ENCODE data around the gene TIAM2. TPM values are rescaled to one million over a fixed set of nuclear protein-coding genes. Genes with fewer than 3 reads are reported as not detected.

TIAM2 gene
- total and polyA plus RNA-seq, 2 experiments from 2014 or later: 5.5 to 16.9 TPM

- Histone ChIP-seq H3K27me3 (no peaks in the 10 kb centered on the region), H3K9me3 (ENCODE audit: low read depth) (no peaks in the 10 kb centered on the region), H3K4me1 (ENCODE audit: insufficient read depth) (no peaks in the 10 kb centered on the region), H3K27ac (no peak overlapping the region), H4K20me1 (ENCODE audit: insufficient read depth, poor library complexity, severe bottlenecking) (no peaks in the 10 kb centered on the region), H3K4me2 (no peak overlapping the region), H3K79me2 (no peaks in the 10 kb centered on the region), H2AFZ (no peak overlapping the region), H3K36me3 (replicated peaks; ENCODE audit: insufficient read depth, low read depth) (no peaks in the 10 kb centered on the region), H3K4me3 (no peak overlapping the region), H3K9me2 (replicated peaks; ENCODE audit: insufficient read depth) (no peaks in the 10 kb centered on the region)
- no peak for TF ChIP-seq EZH2 (IDR thresholded peaks at IDR 0.05; ENCODE audit: borderline replicate concordance)
- no peak for TF ChIP-seq EZH2phosphoT487 (IDR thresholded peaks at IDR 0.05; ENCODE audit: low read depth, severe bottlenecking, unreplicated experiment)
- TF ChIP-seq CTCF (IDR thresholded peaks at IDR 0.05; ENCODE audit: poor library complexity): no peak
- no peak for DNase-seq (ENCODE audit: low spot score)
- WGBS (ENCODE audit: low lambda C conversion rate, missing lambda C conversion rate): 92% methylated on average over 1 of the region's 1 CpG
These were observed 67.8 kb downstream of the TIAM2 start for GRCh38 chr6:155062866-155063341.

GRCh38 chr6:155064303-155064702 is 69.2 kb downstream of the TIAM2 start:
- no peak overlapping the region for H2AFZ ChIP-seq
- no peaks in the 10 kb centered on the region for H3K4me1 ChIP-seq (ENCODE audit: insufficient read depth)
- no peaks in the 10 kb centered on the region for H3K9me2 ChIP-seq (replicated peaks; ENCODE audit: insufficient read depth)
- no peaks in the 10 kb centered on the region for H3K36me3 ChIP-seq (replicated peaks; ENCODE audit: insufficient read depth, low read depth)
- H3K4me3 ChIP-seq: no peak overlapping the region
- no peaks in the 10 kb centered on the region for H3K27me3 ChIP-seq
- WGBS (ENCODE audit: low lambda C conversion rate, missing lambda C conversion rate): 75% methylated on average over 3 of the region's 3 CpGs
- H3K4me2 ChIP-seq: no peak overlapping the region
- H4K20me1 ChIP-seq (ENCODE audit: insufficient read depth, poor library complexity, severe bottlenecking): no peaks in the 10 kb centered on the region
- TF ChIP-seq CTCF (IDR thresholded peaks at IDR 0.05; ENCODE audit: poor library complexity) (no peak), EZH2 (IDR thresholded peaks at IDR 0.05; ENCODE audit: borderline replicate concordance) (no peak)
- no peak overlapping the region for H3K27ac ChIP-seq
- no peaks in the 10 kb centered on the region for H3K9me3 ChIP-seq (ENCODE audit: low read depth)
- no peaks in the 10 kb centered on the region for H3K79me2 ChIP-seq
- no peak for DNase-seq (ENCODE audit: low spot score)

- H3K79me2 ChIP-seq: no peaks in the 10 kb centered on the region
- H3K9me3 ChIP-seq (ENCODE audit: low read depth): no peaks in the 10 kb centered on the region
- no peaks in the 10 kb centered on the region for H3K36me3 ChIP-seq (replicated peaks; ENCODE audit: insufficient read depth, low read depth)
- no peak for DNase-seq (ENCODE audit: low spot score)
- no peak overlapping the region for H3K4me3 ChIP-seq
- H4K20me1 ChIP-seq (ENCODE audit: insufficient read depth, poor library complexity, severe bottlenecking): no peaks in the 10 kb centered on the region
- 82% methylated on average over 6 of the region's 6 CpGs for WGBS (ENCODE audit: low lambda C conversion rate, missing lambda C conversion rate)
- no peak overlapping the region for H2AFZ ChIP-seq
- TF ChIP-seq CTCF (IDR thresholded peaks at IDR 0.05; ENCODE audit: poor library complexity) (no peak), EZH2phosphoT487 (IDR thresholded peaks at IDR 0.05; ENCODE audit: low read depth, severe bottlenecking, unreplicated experiment) (no peak), EZH2 (IDR thresholded peaks at IDR 0.05; ENCODE audit: borderline replicate concordance) (no peak)
- no peaks in the 10 kb centered on the region for H3K4me1 ChIP-seq (ENCODE audit: insufficient read depth)
- H3K9me2 ChIP-seq (replicated peaks; ENCODE audit: insufficient read depth): no peaks in the 10 kb centered on the region
- H3K4me2 ChIP-seq: no peak overlapping the region
- peak overlapping the region; percentile 65 for H3K27ac ChIP-seq
- no peaks in the 10 kb centered on the region for H3K27me3 ChIP-seq
These were observed 71.2 kb downstream of the TIAM2 start for GRCh38 chr6:155066361-155066760.

All from hepatocyte (in vitro differentiated cells).